ENCODE data around the gene SLCO4A1.

SLCO4A1 gene

DNA sequence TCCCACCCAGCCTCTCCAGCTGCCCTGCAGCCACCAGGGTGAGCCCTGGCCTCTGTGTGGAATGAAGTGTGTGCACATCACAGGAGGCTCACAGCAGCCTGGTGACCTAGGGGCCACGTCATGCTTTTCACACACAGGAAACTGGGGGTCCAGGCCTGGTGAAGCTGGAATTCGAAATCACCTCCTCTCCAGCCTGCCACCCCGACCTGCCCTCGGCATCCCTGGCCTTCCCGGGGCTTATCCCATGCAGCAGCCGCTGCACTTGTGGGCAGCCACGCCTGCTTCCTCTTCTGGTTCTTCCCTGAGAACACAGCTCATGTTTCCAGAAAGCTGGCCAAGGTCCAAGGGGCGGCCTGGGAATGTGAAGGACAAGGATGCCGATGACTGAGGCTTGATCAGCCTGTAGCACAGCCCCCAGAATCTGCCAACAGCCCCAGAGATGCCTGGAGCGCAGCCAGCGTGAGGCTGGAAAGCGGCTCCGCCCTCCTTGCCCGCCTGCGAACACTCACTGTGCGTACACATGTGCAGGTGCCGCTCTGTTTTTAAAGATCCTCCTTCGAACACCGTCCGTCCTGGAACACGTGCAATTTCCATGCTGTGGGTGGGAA, 62.1 kb downstream of the SLCO4A1 start:
- ATAC-seq, result peak; percentile 81
- TF ChIP-seq SNAI2 (CRISPR knock-in tag; IDR thresholded peaks at IDR 0.05) (no peak), ZNF565 (CRISPR knock-in tag; conservative IDR thresholded peaks at IDR 0.05; ENCODE audit: low read depth) (no peak)

DNA sequence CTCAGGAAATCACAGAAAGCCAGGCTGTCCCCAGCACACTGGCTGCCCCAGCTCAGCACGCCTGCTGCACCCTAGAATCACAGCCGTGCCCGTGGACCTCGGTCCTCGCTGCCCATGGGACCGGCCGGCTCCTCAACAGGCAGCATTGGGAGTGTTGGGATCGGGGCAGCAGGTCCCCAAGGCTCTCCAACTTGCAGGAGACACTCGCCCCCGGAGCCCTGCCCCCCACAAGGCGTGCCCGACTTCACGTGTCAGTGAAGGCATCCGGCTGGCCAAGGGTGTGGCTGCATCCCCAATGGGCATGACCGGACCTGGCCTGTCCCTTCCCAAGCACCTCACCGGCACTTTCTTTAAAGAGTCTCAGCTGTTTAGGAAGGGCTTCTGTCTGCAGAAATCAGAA, 63.3 kb downstream of the SLCO4A1 start:
- TF ChIP-seq ESRRG (CRISPR knock-in tag; IDR thresholded peaks at IDR 0.05) (no peak), TOX (CRISPR knock-in tag; IDR thresholded peaks at IDR 0.05; ENCODE audit: borderline replicate concordance) (no peak), ZNF565 (CRISPR knock-in tag; conservative IDR thresholded peaks at IDR 0.05; ENCODE audit: low read depth) (no peak), ZFP3 (CRISPR knock-in tag; IDR thresholded peaks at IDR 0.05) (no peak), ZC3H10 (CRISPR knock-in tag; IDR thresholded peaks at IDR 0.05) (no peak), GLIS3 (CRISPR knock-in tag; IDR thresholded peaks at IDR 0.05) (no peak), TCF4 (CRISPR knock-in tag; IDR thresholded peaks at IDR 0.05; ENCODE audit: borderline replicate concordance) (no peak), ISL1 (CRISPR knock-in tag; IDR thresholded peaks at IDR 0.05) (no peak), ZFP30 (CRISPR knock-in tag; IDR thresholded peaks at IDR 0.05) (no peak), SNAI2 (CRISPR knock-in tag; IDR thresholded peaks at IDR 0.05) (no peak), ZNF70 (CRISPR knock-in tag; IDR thresholded peaks at IDR 0.05) (no peak), ZNF8 (CRISPR knock-in tag; IDR thresholded peaks at IDR 0.05) (no peak), RARB (CRISPR knock-in tag; IDR thresholded peaks at IDR 0.05) (no peak), PPARA (CRISPR knock-in tag; IDR thresholded peaks at IDR 0.05; ENCODE audit: borderline replicate concordance) (no peak)
- TF ChIP-seq, protein P1, sequence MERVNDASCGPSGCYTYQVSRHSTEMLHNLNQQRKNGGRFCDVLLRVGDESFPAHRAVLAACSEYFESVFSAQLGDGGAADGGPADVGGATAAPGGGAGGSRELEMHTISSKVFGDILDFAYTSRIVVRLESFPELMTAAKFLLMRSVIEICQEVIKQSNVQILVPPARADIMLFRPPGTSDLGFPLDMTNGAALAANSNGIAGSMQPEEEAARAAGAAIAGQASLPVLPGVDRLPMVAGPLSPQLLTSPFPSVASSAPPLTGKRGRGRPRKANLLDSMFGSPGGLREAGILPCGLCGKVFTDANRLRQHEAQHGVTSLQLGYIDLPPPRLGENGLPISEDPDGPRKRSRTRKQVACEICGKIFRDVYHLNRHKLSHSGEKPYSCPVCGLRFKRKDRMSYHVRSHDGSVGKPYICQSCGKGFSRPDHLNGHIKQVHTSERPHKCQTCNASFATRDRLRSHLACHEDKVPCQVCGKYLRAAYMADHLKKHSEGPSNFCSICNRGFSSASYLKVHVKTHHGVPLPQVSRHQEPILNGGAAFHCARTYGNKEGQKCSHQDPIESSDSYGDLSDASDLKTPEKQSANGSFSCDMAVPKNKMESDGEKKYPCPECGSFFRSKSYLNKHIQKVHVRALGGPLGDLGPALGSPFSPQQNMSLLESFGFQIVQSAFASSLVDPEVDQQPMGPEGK (CRISPR knock-in tag; IDR thresholded peaks at IDR 0.05; ENCODE audit: borderline replicate concordance), result no peak
- TF ChIP-seq, protein P2, sequence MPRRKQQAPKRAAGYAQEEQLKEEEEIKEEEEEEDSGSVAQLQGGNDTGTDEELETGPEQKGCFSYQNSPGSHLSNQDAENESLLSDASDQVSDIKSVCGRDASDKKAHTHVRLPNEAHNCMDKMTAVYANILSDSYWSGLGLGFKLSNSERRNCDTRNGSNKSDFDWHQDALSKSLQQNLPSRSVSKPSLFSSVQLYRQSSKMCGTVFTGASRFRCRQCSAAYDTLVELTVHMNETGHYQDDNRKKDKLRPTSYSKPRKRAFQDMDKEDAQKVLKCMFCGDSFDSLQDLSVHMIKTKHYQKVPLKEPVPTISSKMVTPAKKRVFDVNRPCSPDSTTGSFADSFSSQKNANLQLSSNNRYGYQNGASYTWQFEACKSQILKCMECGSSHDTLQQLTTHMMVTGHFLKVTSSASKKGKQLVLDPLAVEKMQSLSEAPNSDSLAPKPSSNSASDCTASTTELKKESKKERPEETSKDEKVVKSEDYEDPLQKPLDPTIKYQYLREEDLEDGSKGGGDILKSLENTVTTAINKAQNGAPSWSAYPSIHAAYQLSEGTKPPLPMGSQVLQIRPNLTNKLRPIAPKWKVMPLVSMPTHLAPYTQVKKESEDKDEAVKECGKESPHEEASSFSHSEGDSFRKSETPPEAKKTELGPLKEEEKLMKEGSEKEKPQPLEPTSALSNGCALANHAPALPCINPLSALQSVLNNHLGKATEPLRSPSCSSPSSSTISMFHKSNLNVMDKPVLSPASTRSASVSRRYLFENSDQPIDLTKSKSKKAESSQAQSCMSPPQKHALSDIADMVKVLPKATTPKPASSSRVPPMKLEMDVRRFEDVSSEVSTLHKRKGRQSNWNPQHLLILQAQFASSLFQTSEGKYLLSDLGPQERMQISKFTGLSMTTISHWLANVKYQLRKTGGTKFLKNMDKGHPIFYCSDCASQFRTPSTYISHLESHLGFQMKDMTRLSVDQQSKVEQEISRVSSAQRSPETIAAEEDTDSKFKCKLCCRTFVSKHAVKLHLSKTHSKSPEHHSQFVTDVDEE (CRISPR knock-in tag; IDR thresholded peaks at IDR 0.05), result no peak
- TF ChIP-seq, protein P3, sequence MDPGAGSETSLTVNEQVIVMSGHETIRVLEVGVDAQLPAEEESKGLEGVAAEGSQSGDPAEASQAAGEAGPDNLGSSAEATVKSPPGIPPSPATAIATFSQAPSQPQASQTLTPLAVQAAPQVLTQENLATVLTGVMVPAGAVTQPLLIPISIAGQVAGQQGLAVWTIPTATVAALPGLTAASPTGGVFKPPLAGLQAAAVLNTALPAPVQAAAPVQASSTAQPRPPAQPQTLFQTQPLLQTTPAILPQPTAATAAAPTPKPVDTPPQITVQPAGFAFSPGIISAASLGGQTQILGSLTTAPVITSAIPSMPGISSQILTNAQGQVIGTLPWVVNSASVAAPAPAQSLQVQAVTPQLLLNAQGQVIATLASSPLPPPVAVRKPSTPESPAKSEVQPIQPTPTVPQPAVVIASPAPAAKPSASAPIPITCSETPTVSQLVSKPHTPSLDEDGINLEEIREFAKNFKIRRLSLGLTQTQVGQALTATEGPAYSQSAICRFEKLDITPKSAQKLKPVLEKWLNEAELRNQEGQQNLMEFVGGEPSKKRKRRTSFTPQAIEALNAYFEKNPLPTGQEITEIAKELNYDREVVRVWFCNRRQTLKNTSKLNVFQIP (CRISPR knock-in tag; IDR thresholded peaks at IDR 0.05; ENCODE audit: borderline replicate concordance, low read depth), result no peak
- TF ChIP-seq, protein P4, sequence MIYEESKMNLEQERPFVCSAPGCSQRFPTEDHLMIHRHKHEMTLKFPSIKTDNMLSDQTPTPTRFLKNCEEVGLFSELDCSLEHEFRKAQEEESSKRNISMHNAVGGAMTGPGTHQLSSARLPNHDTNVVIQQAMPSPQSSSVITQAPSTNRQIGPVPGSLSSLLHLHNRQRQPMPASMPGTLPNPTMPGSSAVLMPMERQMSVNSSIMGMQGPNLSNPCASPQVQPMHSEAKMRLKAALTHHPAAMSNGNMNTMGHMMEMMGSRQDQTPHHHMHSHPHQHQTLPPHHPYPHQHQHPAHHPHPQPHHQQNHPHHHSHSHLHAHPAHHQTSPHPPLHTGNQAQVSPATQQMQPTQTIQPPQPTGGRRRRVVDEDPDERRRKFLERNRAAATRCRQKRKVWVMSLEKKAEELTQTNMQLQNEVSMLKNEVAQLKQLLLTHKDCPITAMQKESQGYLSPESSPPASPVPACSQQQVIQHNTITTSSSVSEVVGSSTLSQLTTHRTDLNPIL (CRISPR knock-in tag; IDR thresholded peaks at IDR 0.05; ENCODE audit: low read depth), result no peak
- no peak for ATAC-seq

DNA sequence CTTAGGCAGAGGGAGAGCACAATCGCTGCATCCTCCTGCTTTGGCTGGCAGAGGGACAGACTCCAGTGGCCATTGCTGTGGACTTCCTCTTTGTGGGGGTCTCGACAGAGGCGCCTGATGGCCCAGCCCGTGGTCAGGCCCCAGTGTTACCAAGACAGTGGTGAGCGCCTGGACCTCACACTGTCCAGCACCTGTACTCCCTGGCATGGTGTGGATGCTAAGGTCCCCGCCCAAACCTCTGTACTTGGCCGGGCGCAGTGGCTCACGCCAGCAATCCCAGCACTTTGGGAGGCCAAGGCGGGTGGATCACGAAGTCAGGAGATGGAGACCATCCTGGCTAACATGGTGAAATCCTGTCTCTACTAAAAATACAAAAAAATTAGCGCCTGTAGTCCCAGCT, 64.0 kb downstream of the SLCO4A1 start:
- ATAC-seq, result no peak

More for the DNA sequence above, 64.0 kb downstream of the SLCO4A1 start:
- no peak for TF ChIP-seq RARB (CRISPR knock-in tag; IDR thresholded peaks at IDR 0.05)
- no peak for TF ChIP-seq SNAI2 (CRISPR knock-in tag; IDR thresholded peaks at IDR 0.05)
- no peak for TF ChIP-seq ZFP30 (CRISPR knock-in tag; IDR thresholded peaks at IDR 0.05)
- TF ChIP-seq, protein P4 (CRISPR knock-in tag; IDR thresholded peaks at IDR 0.05; ENCODE audit: low read depth), result no peak
- no peak for TF ChIP-seq PPARA (CRISPR knock-in tag; IDR thresholded peaks at IDR 0.05; ENCODE audit: borderline replicate concordance)
- no peak for TF ChIP-seq OSR1 (CRISPR knock-in tag; IDR thresholded peaks at IDR 0.05)
- TF ChIP-seq ESRRG (CRISPR knock-in tag; IDR thresholded peaks at IDR 0.05), result no peak
- TF ChIP-seq, protein P2 (CRISPR knock-in tag; IDR thresholded peaks at IDR 0.05), result no peak
- TF ChIP-seq BACH2 (CRISPR knock-in tag; IDR thresholded peaks at IDR 0.05; ENCODE audit: borderline replicate concordance), result no peak
- TF ChIP-seq ZFP3 (CRISPR knock-in tag; IDR thresholded peaks at IDR 0.05), result no peak
- no peak for TF ChIP-seq TOX (CRISPR knock-in tag; IDR thresholded peaks at IDR 0.05; ENCODE audit: borderline replicate concordance)
- TF ChIP-seq, protein P1 (CRISPR knock-in tag; IDR thresholded peaks at IDR 0.05; ENCODE audit: borderline replicate concordance), result no peak
- TF ChIP-seq ZNF8 (CRISPR knock-in tag; IDR thresholded peaks at IDR 0.05), result no peak
- no peak for TF ChIP-seq ZNF70 (CRISPR knock-in tag; IDR thresholded peaks at IDR 0.05)
- TF ChIP-seq CSDC2 (CRISPR knock-in tag; IDR thresholded peaks at IDR 0.05), result no peak
